ENCODE data around the gene ATG5. TPM values are rescaled to one million over a fixed set of nuclear protein-coding genes. Genes with fewer than 3 reads are reported as not detected.

ATG5 gene
- total and polyA plus RNA-seq, 9 of the 15 experiments (the other 6 are each of a cell fraction or from before 2014, with no cell fraction given) = 29.0 to 80.0 (median 53.2) TPM

- TF ChIP-seq NKRF (IDR thresholded peaks at IDR 0.05; ENCODE audit: borderline replicate concordance) = no peak
- no peak for TF ChIP-seq CCNT2 (IDR thresholded peaks at IDR 0.05; ENCODE audit: borderline replicate concordance, extremely low read depth, insufficient read length, low read depth, low read length)
- TF ChIP-seq L3MBTL2 (IDR thresholded peaks at IDR 0.05) = no peak
- no peak for TF ChIP-seq TRIM24 (IDR thresholded peaks at IDR 0.05)
- TF ChIP-seq SMAD2 (IDR thresholded peaks at IDR 0.05; ENCODE audit: low read depth, low read length) = no peak
Observed at GRCh38 chr6:106247293-106247692, 78.3 kb downstream of the ATG5 start (continued).

DNA sequence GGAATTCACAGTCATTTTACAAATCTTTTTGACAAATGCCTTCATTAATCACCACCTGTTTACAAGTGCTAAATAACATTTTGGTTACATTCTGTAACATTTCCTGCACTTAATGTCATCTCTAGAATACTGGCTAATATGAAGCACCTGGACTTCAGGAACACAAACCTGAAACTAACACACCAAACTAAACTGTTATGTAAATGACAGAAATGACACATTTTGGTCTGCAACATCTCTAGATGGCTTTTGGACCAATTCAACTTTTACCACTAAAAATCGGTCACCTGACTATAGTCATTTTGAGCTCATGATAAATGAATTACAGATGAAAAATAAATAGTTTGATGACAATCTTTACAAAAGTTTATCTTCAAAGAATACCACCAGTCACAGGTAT, 80.6 kb downstream of the ATG5 start:
- Histone ChIP-seq H3K9ac (ENCODE audit: insufficient read depth in 1 of 2, low read depth in 2 of 2, low read length in 2 of 2) (no peak overlapping the region), H3K4me2 (ENCODE audit: insufficient read depth, low read length) (no peak overlapping the region), H4K20me1 (replicated peaks; ENCODE audit: control insufficient read depth, insufficient read depth, low read length) (no peaks in the 10 kb centered on the region), H3K79me2 (ENCODE audit: control insufficient read depth, insufficient read depth, low read length) (peaks cover 5% of the 10 kb centered on the region; the same call in 1 of the 3 replicates), H3K9me1 (ENCODE audit: control insufficient read depth, insufficient read depth, low read length) (no peaks in the 10 kb centered on the region), H3K9me3 (replicated peaks; ENCODE audit: control insufficient read depth, insufficient read depth, low read depth, low read length) (no peaks in the 10 kb centered on the region), H3K27ac (ENCODE audit: extremely low read depth, low read depth, low read length) (no peak overlapping the region), H3K4me1 (replicated peaks in 1 of 2; ENCODE audit: control insufficient read depth in 2 of 2, insufficient read depth in 2 of 2, low read length in 2 of 2) (no peaks in the 10 kb centered on the region), H2AFZ (ENCODE audit: low read depth, low read length) (no peak overlapping the region), H3K36me3 (ENCODE audit: control insufficient read depth, insufficient read depth, low read length) (peaks cover 36% of the 10 kb centered on the region), H3K27me3 (ENCODE audit: control insufficient read depth in 2 of 2, insufficient read depth in 2 of 2, low read length in 2 of 2) (no peaks in the 10 kb centered on the region), H3K4me3 (no peak overlapping the region)
- ATAC-seq (no peak), FAIRE-seq (no peak), DNase-seq (ENCODE audit: extremely low read depth in 1 of 4, low spot score in 3 of 4) (no peak)
- TF ChIP-seq MTA1 (IDR thresholded peaks at IDR 0.05; ENCODE audit: borderline replicate concordance) (no peak), ZNF445 (CRISPR knock-in tag; IDR thresholded peaks at IDR 0.05; ENCODE audit: low read depth) (no peak), FOSL1 (tag; conservative IDR thresholded peaks at IDR 0.05) (no peak), TAF1 (IDR thresholded peaks at IDR 0.05; ENCODE audit: control insufficient read depth, extremely low read depth, insufficient read depth, low read length, severe bottlenecking) (no peak), ZNF77 (CRISPR knock-in tag; IDR thresholded peaks at IDR 0.05) (no peak), STAG1 (CRISPR knock-in tag; IDR thresholded peaks at IDR 0.05; ENCODE audit: borderline replicate concordance) (no peak), BRF1 (IDR thresholded peaks at IDR 0.05; ENCODE audit: borderline replicate concordance, extremely low read depth, insufficient read length) (no peak)
- TF ChIP-seq, protein P1, sequence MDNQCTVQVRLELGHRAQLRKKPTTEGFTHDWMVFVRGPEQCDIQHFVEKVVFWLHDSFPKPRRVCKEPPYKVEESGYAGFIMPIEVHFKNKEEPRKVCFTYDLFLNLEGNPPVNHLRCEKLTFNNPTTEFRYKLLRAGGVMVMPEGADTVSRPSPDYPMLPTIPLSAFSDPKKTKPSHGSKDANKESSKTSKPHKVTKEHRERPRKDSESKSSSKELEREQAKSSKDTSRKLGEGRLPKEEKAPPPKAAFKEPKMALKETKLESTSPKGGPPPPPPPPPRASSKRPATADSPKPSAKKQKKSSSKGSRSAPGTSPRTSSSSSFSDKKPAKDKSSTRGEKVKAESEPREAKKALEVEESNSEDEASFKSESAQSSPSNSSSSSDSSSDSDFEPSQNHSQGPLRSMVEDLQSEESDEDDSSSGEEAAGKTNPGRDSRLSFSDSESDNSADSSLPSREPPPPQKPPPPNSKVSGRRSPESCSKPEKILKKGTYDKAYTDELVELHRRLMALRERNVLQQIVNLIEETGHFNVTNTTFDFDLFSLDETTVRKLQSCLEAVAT (IDR thresholded peaks at IDR 0.05) = no peak
- POLR2A ChIA-PET = no interaction called here
- intact Hi-C loops (cut with micrococcal nuclease) (no loop called here), in situ Hi-C loops (cut with MboI) (no loop called here)
- no TSS peak for BruUV-seq (replicated peaks)
- WGBS (ENCODE audit: insufficient coverage, low coverage, missing lambda C conversion rate) = 92% methylated on average over 1 of the region's 1 CpG
- CTCF ChIA-PET (ENCODE audit: low intra/inter-chr PET ratio) = no interaction called here

Measured in K562 (cell line).